Motor neuron (in vitro differentiated cells): ENCODE measurements around the gene SRRM3. TPM values are rescaled to one million over a fixed set of nuclear protein-coding genes. Genes with fewer than 3 reads are reported as not detected.
A peak's percentile ranks its signal among the peaks of the same experiment; 100 is the strongest.
"Not testable (repeated sequence)": the region's sequence is repeated elsewhere in the genome, so short reads cannot be mapped to it uniquely, and the experiment has no call there.

Source experiments
- ATAC-seq, 8 experiments: fragments of 200-7000 bp; cut with Tn5 transposase; replicated peaks in 6 of 8; 2 replicates each; pipeline ENCODE4 v1.8.0; 2021; ENCODE audit warnings: mild to moderate bottlenecking in 8 of 8, moderate library complexity in 8 of 8
- H3K27ac ChIP-seq, 2 donors: fragments of 250-450 bp; sonication (Bioruptor Pico); 2 replicates each; pipeline ENCODE4 v1.9.0; 2021; ENCODE audit warnings: antibody characterized with exemption in 2 of 2, mild to moderate bottlenecking in 2 of 2, moderate library complexity in 1 of 2
- H3K4me1 ChIP-seq, 2 donors: fragments of 250-450 bp; sonication (Bioruptor Pico); replicated peaks in 1 of 2; 2 replicates each; pipeline ENCODE4 v1.6.1; 2021; ENCODE audit warnings: antibody characterized with exemption in 2 of 2, mild to moderate bottlenecking in 2 of 2, moderate library complexity in 1 of 2
- H3K4me3 ChIP-seq, 5 donors: fragments of 250-450 bp; sonication (Bioruptor Pico); 2 replicates each; pipeline ENCODE4 v1.9.0; 2021; ENCODE audit warnings: antibody characterized with exemption in 5 of 5, mild to moderate bottlenecking in 5 of 5, moderate library complexity in 4 of 5
- WGBS, 10 experiments: fragments of 450-650 bp; shearing (Covaris generic); methylation state at CpG; one replicate each; pipeline ENCODE4 v1.0.0; 2022; 5-methylcytosine and 5-hydroxymethylcytosine counted together
- in situ Hi-C, 9 experiments: fragments of 400-800 bp; cut with MboI; loops; one replicate each; pipeline ENCODE4 v1.15.0; 2021; ENCODE audit warnings: low sequenced_read_pairs in 9 of 9, low pct_unique_long_range_greater_than_20kb in 2 of 9; ENCODE audit not compliant: unreplicated experiment in 9 of 9
- total RNA-seq, 8 experiments: library from RNA; unstranded; fragments of 300-600 nt; gene quantifications; 2 replicates each; pipeline versions ENCODE4 v1.2.3 to v1.2.4, GENCODE V29; 2022

SRRM3 gene
- total RNA-seq, 8 experiments from 2014 or later, result 0.92 to 16.1 (median 10.3) TPM

GRCh38 chr7:76166404-76167255, 35.1 kb upstream of the SRRM3 start:
- 0 to 13% (median 2%) methylated on average over 1 to 21 of the region's 67 CpGs; no CpG with 5 or more reads in 6 of the 10 experiments for WGBS, 10 experiments
- H3K27ac ChIP-seq, result peak overlapping the region; percentile 45 to 69
- in situ Hi-C loops, result no loop called here
- peak overlapping the region; percentile 37 to 70 (median 50) for H3K4me3 ChIP-seq
- peaks cover 2 to 3% of the 10 kb centered on the region in 2 donors for H3K4me1 ChIP-seq
- ATAC-seq, result peak; percentile 91 to 97 (median 93)

GRCh38 chr7:76173566-76174205, 28.0 kb upstream of the SRRM3 start:
- in situ Hi-C loops, result loop anchor here in 2 of 9 experiments (10.0 kb wide), 2 partner anchors 101 to 141 kb away; no protein-coding TSS in a partner anchor
- Histone ChIP-seq H3K4me1 (peaks cover 0 to 2% of the 10 kb centered on the region in 2 donors), H3K4me3 (no peak overlapping the region), H3K27ac (no peak overlapping the region)
- ATAC-seq, result no peak
- 20 to 82% (median 60%) methylated on average over 1 to 2 of the region's 12 CpGs; no CpG with 5 or more reads in 7 of the 10 experiments for whole genome bisulfite sequencing, 10 experiments

- not testable (repeated sequence) for H3K4me3 ChIP-seq, H3K4me1 ChIP-seq, H3K27ac ChIP-seq, ATAC-seq
- 70 to 100% (median 85%) methylated on average over 1 to 2 of the region's 11 CpGs; no CpG with 5 or more reads in 6 of the 10 experiments for WGBS, 10 experiments
- in situ Hi-C loops, result loop anchor here in 4 of 9 experiments (10.0 to 25.0 kb wide), 4 partner anchors 98 to 138 kb away; partner anchors contain the start of gene HSPB1 (in 1 of the 4)
These were observed 24.7 kb upstream of the SRRM3 start for GRCh38 chr7:76176951-76177350.

- in situ Hi-C loops, result loop anchor here in 4 of 9 experiments (10.0 to 25.0 kb wide), 4 partner anchors 95 to 135 kb away; partner anchors contain the start of gene HSPB1 (in 1 of the 4)
- 44 to 100% (median 98%) methylated on average over 3 to 4 of the region's 10 CpGs; no CpG with 5 or more reads in 6 of the 10 experiments for WGBS, 10 experiments
- Histone ChIP-seq H3K4me1 (peaks cover 0 to 2% of the 10 kb centered on the region in 2 donors), H3K4me3 (no peak overlapping the region), H3K27ac (no peak overlapping the region)
- ATAC-seq, result no peak
These were observed 22.0 kb upstream of the SRRM3 start for GRCh38 chr7:76179686-76180085.

GRCh38 chr7:76182225-76182960, 19.3 kb upstream of the SRRM3 start:
- ATAC-seq, result no peak
- Histone ChIP-seq H3K27ac (no peak overlapping the region), H3K4me1 (peaks cover 15 to 16% of the 10 kb centered on the region in 2 donors), H3K4me3 (no peak overlapping the region)
- 30 to 89% (median 80%) methylated on average over 1 to 5 of the region's 7 CpGs; no CpG with 5 or more reads in 1 of the 10 experiments for WGBS, 10 experiments
- in situ Hi-C loops, result loop anchor here in 2 of 9 experiments (25.0 kb wide), 2 partner anchors 105 to 130 kb away; partner anchors contain the start of gene HSPB1 (in 1 of the 2)

GRCh38 chr7:76185187-76185896, 16.4 kb upstream of the SRRM3 start:
- in situ Hi-C loops, result loop anchor here in 2 of 9 experiments (25.0 kb wide), 2 partner anchors 102 to 127 kb away; partner anchors contain the start of gene HSPB1 (in 1 of the 2)
- Histone ChIP-seq H3K4me3 (no peak overlapping the region), H3K27ac (peak overlapping the region; percentile 67 to 77), H3K4me1 (peaks cover 13 to 16% of the 10 kb centered on the region in 2 donors)
- ATAC-seq, result peak in 5 of 8 experiments; percentile 66 to 86 (median 81)
- WGBS, 10 experiments, result 40 to 70% (median 53%) methylated on average over 1 to 6 of the region's 21 CpGs; no CpG with 5 or more reads in 4 of the 10 experiments

GRCh38 chr7:76187272-76187671, 14.4 kb upstream of the SRRM3 start:
- whole genome bisulfite sequencing, 10 experiments, result 0 to 93% (median 60%) methylated on average over 1 to 4 of the region's 5 CpGs; no CpG with 5 or more reads in 5 of the 10 experiments
- Histone ChIP-seq H3K4me3 (no peak overlapping the region), H3K4me1 (peaks cover 13 to 19% of the 10 kb centered on the region in 2 donors), H3K27ac (no peak overlapping the region)
- in situ Hi-C loops, result loop anchor here in 2 of 9 experiments (25.0 kb wide), 2 partner anchors 100 to 125 kb away; partner anchors contain the start of gene HSPB1 (in 1 of the 2)
- peak in 4 of 8 experiments; percentile 33 to 97 (median 95) for ATAC-seq

- WGBS, 10 experiments, result 0 to 83% (median 83%) methylated on average over 1 of the region's 6 CpGs; no CpG with 5 or more reads in 7 of the 10 experiments
- H3K4me1 ChIP-seq, result peaks cover 25 to 34% of the 10 kb centered on the region in 2 donors
- H3K27ac ChIP-seq, result no peak overlapping the region
- ATAC-seq, result no peak
- no peak overlapping the region for H3K4me3 ChIP-seq
- in situ Hi-C loops, result loop anchor here in 2 of 9 experiments (25.0 kb wide), 2 partner anchors 98 to 123 kb away; partner anchors contain the start of gene HSPB1 (in 1 of the 2)
These were observed 12.4 kb upstream of the SRRM3 start for GRCh38 chr7:76189276-76189675.

GRCh38 chr7:76191783-76192240, 9.9 kb upstream of the SRRM3 start:
- 0 to 93% (median 8%) methylated on average over 1 to 3 of the region's 3 CpGs; no CpG with 5 or more reads in 4 of the 10 experiments for WGBS, 10 experiments
- Histone ChIP-seq H3K4me1 (peaks cover 16 to 24% of the 10 kb centered on the region in 2 donors), H3K4me3 (no peak overlapping the region), H3K27ac (no peak overlapping the region)
- peak in 6 of 8 experiments; percentile 26 to 48 (median 38) for ATAC-seq
- in situ Hi-C loops, result loop anchor here in 2 of 9 experiments (25.0 kb wide), 2 partner anchors 95 to 120 kb away; partner anchors contain the start of gene HSPB1 (in 1 of the 2)

GRCh38 chr7:76193466-76193865, 8.2 kb upstream of the SRRM3 start:
- H3K4me1 ChIP-seq, result peaks cover 21 to 28% of the 10 kb centered on the region in 2 donors
- WGBS, 10 experiments, result 0 to 100% (median 94%) methylated on average over 1 to 2 of the region's 4 CpGs; no CpG with 5 or more reads in 4 of the 10 experiments

GRCh38 chr7:76193883-76194282, 7.8 kb upstream of the SRRM3 start:
- H3K4me3 ChIP-seq, result no peak overlapping the region

More at GRCh38 chr7:76193466-76193865, 8.2 kb upstream of the SRRM3 start:
- no peak overlapping the region for H3K4me3 ChIP-seq
- H3K27ac ChIP-seq, result peak overlapping the region; percentile 88 to 91
- peak in 5 of 8 experiments; percentile 61 to 72 (median 65) for ATAC-seq
- in situ Hi-C loops, result loop anchor here in 2 of 9 experiments (25.0 kb wide), 2 partner anchors 94 to 119 kb away; partner anchors contain the start of gene HSPB1 (in 1 of the 2)

More at GRCh38 chr7:76193883-76194282, 7.8 kb upstream of the SRRM3 start:
- peak in 5 of 8 experiments; percentile 87 to 97 (median 94) for ATAC-seq
- in situ Hi-C loops, result loop anchor here in 2 of 9 experiments (25.0 kb wide), 2 partner anchors 93 to 118 kb away; partner anchors contain the start of gene HSPB1 (in 1 of the 2)
- Histone ChIP-seq H3K4me1 (peaks cover 21 to 28% of the 10 kb centered on the region in 2 donors), H3K27ac (peak overlapping the region; percentile 88 to 91)
- 0 to 62% (median 42%) methylated on average over 1 to 3 of the region's 5 CpGs; no CpG with 5 or more reads in 7 of the 10 experiments for WGBS, 10 experiments
